Neural progenitor cell (in vitro differentiated cells): Measurements from ENCODE around the gene ZYG11A.

Source experiments
- EZH2 ChIP-seq: fragments of 200-600 bp; sonication (generic); IDR thresholded peaks from 2 replicates; pipeline ENCODE4 v1.6.1; 2017; ENCODE audit warnings: antibody characterized with exemption, mild to moderate bottlenecking, moderate library complexity
- TF ChIP-seq, protein P1 (sequence below): fragments of 200-600 bp; sonication (generic); IDR thresholded peaks from 2 replicates; pipeline ENCODE4 v1.5.1; 2017; ENCODE audit warnings: antibody characterized with exemption, mild to moderate bottlenecking

DNA sequence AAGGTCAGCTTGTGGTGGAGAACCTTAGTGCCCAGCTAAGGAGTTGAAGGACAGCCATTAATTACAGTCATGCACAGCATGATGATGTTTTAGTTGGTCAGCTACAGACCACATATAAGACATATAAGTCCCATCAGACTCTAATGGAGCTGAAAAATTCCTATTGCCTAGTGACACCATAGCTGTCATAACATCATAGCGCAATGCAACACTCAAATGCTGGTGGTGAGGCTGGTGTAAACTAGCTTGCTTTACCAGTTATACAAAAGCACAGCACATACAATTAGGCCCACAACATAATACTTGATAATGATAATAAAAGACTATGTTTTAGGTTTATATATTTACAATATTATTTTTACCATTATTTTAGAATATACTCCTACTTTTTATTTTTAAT is 75.0 kb downstream of the ZYG11A start:
- TF ChIP-seq, protein P1, sequence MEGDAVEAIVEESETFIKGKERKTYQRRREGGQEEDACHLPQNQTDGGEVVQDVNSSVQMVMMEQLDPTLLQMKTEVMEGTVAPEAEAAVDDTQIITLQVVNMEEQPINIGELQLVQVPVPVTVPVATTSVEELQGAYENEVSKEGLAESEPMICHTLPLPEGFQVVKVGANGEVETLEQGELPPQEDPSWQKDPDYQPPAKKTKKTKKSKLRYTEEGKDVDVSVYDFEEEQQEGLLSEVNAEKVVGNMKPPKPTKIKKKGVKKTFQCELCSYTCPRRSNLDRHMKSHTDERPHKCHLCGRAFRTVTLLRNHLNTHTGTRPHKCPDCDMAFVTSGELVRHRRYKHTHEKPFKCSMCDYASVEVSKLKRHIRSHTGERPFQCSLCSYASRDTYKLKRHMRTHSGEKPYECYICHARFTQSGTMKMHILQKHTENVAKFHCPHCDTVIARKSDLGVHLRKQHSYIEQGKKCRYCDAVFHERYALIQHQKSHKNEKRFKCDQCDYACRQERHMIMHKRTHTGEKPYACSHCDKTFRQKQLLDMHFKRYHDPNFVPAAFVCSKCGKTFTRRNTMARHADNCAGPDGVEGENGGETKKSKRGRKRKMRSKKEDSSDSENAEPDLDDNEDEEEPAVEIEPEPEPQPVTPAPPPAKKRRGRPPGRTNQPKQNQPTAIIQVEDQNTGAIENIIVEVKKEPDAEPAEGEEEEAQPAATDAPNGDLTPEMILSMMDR, result no peak
- no peak for TF ChIP-seq EZH2
